ENCODE measurements around the gene SH2D3C.
A peak's percentile ranks its signal among the peaks of the same experiment; 100 is the strongest.

The SH2D3C gene

DNA sequence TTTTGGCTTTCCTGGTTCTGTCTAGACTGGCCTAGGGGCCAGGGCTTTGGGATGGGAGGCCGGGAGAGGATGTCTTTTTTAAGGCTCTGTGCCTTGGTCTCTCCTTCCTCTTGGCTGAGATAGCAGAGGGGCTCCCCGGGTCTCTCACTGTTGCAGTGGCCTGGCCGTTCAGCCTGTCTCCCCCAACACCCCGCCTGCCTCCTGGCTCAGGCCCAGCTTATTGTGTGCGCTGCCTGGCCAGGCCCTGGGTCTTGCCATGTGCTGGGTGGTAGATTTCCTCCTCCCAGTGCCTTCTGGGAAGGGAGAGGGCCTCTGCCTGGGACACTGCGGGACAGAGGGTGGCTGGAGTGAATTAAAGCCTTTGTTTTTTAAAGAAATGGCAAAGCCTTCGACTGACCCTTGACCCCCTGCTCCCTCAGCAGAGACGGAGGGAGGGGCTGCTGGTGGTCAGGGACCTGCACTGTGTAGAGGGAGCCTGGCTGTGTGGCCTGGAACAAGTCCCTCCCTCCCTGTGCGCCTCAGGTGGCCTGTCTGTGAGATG is 35.3 kb upstream of the SH2D3C start:
- no peak overlapping the region for H3K4me3 ChIP-seq (ENCODE audit: low read length)
- no peak overlapping the region for H3K9ac ChIP-seq (ENCODE audit: low read depth, low read length)
- H3K27me3 ChIP-seq (ENCODE audit: control insufficient read depth, insufficient read depth, low read length): no peaks in the 10 kb centered on the region
- H3K4me2 ChIP-seq (ENCODE audit: low read length): no peak overlapping the region
- H3K9me3 ChIP-seq (replicated peaks; ENCODE audit: low read length): no peaks in the 10 kb centered on the region
- H3K36me3 ChIP-seq (ENCODE audit: insufficient read depth, low read length): peaks cover 90% of the 10 kb centered on the region
- H3K4me1 ChIP-seq (ENCODE audit: control insufficient read depth, insufficient read depth, low read length): peaks cover 6% of the 10 kb centered on the region

DNA sequence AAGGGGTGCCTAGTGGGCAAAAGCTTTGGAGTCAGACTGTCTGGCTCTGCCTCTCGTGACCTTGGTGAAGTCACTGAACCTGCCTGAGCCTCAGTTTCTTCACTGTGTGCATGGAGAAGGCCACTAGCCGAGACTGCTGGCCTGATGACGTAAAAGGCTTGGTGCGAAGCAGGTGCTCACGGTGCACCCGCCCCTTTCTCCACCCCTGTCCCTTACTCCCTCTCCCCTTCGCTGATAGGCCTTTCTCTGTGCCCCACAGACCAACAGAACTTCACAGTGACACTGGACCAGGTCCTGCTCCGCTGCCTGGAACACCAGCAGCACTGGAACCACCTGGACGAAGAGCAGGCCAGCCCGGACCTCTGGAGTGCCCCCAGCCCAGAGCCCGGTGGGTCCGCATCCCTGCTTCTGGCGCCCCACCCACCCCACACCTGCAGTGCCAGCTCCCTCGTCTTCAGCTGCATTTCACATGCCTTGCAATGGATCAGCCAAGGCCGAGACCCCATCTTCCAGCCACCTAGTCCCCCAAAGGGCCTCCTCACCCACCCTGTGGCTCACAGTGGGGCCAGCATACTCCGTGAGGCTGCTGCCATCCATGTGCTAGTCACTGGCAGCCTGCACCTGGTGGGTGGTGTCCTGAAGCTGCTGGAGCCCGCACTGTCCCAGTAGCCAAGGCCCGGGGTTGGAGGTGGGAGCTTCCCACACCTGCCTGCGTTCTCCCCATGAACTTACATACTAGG is 34.6 kb upstream of the SH2D3C start:
- Histone ChIP-seq H3K36me3 (ENCODE audit: insufficient read depth, low read length) (peaks cover 90% of the 10 kb centered on the region), H3K27me3 (ENCODE audit: control insufficient read depth, insufficient read depth, low read length) (no peaks in the 10 kb centered on the region), H3K4me3 (ENCODE audit: low read length) (no peak overlapping the region), H3K4me2 (ENCODE audit: low read length) (no peak overlapping the region), H3K9me3 (replicated peaks; ENCODE audit: low read length) (no peaks in the 10 kb centered on the region), H3K4me1 (ENCODE audit: control insufficient read depth, insufficient read depth, low read length) (peaks cover 6% of the 10 kb centered on the region), H3K9ac (ENCODE audit: low read depth, low read length) (no peak overlapping the region)

GRCh38 chr9:127812011-127812410 is 33.5 kb upstream of the SH2D3C start:
- no peak overlapping the region for H3K4me3 ChIP-seq (ENCODE audit: low read length)
- H3K9me3 ChIP-seq (replicated peaks; ENCODE audit: low read length): no peaks in the 10 kb centered on the region
- peaks cover 90% of the 10 kb centered on the region for H3K36me3 ChIP-seq (ENCODE audit: insufficient read depth, low read length)
- peaks cover 6% of the 10 kb centered on the region for H3K4me1 ChIP-seq (ENCODE audit: control insufficient read depth, insufficient read depth, low read length)
- H3K9ac ChIP-seq (ENCODE audit: low read depth, low read length): no peak overlapping the region
- H3K4me2 ChIP-seq (ENCODE audit: low read length): no peak overlapping the region
- H3K27me3 ChIP-seq (ENCODE audit: control insufficient read depth, insufficient read depth, low read length): no peaks in the 10 kb centered on the region

DNA sequence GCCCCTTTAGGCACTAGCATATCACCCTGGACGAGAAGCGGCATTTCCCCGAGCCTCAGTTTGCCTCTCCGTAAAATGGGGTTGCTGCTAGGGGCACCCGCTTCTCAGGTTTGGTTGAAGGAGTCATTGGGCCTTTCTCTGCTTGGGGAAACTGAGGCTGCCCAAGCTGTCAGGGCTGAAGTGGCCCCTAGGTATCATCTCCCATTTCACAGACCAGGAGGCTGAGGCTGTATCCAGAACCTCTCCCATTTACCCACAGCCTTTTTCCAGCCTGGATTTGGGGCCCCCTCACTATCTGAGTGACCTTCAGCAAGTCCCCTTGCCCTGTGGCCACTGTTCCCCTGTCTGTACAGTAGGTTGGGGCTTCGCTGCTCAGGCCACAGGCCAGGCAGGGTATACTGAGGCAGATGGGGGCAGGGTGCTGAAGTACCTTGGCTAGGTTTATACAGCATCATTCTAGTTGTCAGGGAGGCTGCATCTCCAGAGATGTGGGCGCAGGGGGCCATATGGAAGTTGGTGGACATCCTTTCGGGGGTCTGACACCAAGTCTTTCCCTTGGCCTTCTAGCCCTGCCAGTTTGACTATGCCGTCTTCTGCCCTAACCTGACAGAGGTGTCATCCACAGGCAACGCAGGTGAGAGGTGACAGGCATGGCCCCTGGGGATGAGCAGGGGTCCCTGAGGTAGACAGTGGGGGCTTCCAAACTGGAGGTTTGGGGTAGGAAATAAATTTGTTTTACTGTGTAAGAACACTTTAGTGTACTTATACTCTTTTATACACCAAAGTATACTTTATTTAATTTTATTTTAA is 32.1 kb upstream of the SH2D3C start:
- Histone ChIP-seq H3K27me3 (ENCODE audit: control insufficient read depth, insufficient read depth, low read length) (no peaks in the 10 kb centered on the region), H3K4me1 (ENCODE audit: control insufficient read depth, insufficient read depth, low read length) (peaks cover 6% of the 10 kb centered on the region), H3K9me3 (replicated peaks; ENCODE audit: low read length) (no peaks in the 10 kb centered on the region), H3K4me2 (ENCODE audit: low read length) (no peak overlapping the region), H3K4me3 (ENCODE audit: low read length) (no peak overlapping the region), H3K9ac (ENCODE audit: low read depth, low read length) (no peak overlapping the region), H3K36me3 (ENCODE audit: insufficient read depth, low read length) (peaks cover 86% of the 10 kb centered on the region)

- Histone ChIP-seq H3K9me3 (replicated peaks; ENCODE audit: low read length) (no peaks in the 10 kb centered on the region), H3K9ac (ENCODE audit: low read depth, low read length) (no peak overlapping the region), H3K4me2 (ENCODE audit: low read length) (no peak overlapping the region), H3K4me3 (ENCODE audit: low read length) (no peak overlapping the region), H3K36me3 (ENCODE audit: insufficient read depth, low read length) (peaks cover 78% of the 10 kb centered on the region), H3K27me3 (ENCODE audit: control insufficient read depth, insufficient read depth, low read length) (no peaks in the 10 kb centered on the region), H3K4me1 (ENCODE audit: control insufficient read depth, insufficient read depth, low read length) (peaks cover 6% of the 10 kb centered on the region)
Observed at GRCh38 chr9:127809540-127810377, 31.3 kb upstream of the SH2D3C start.

- Histone ChIP-seq H3K4me2 (ENCODE audit: low read length) (no peak overlapping the region), H3K9ac (ENCODE audit: low read depth, low read length) (no peak overlapping the region), H3K4me1 (ENCODE audit: control insufficient read depth, insufficient read depth, low read length) (peaks cover 13% of the 10 kb centered on the region), H3K9me3 (replicated peaks; ENCODE audit: low read length) (no peaks in the 10 kb centered on the region), H3K4me3 (ENCODE audit: low read length) (no peak overlapping the region), H3K27me3 (ENCODE audit: control insufficient read depth, insufficient read depth, low read length) (no peaks in the 10 kb centered on the region), H3K36me3 (ENCODE audit: insufficient read depth, low read length) (peaks cover 78% of the 10 kb centered on the region)
Observed at GRCh38 chr9:127809002-127809539, 30.6 kb upstream of the SH2D3C start.

DNA sequence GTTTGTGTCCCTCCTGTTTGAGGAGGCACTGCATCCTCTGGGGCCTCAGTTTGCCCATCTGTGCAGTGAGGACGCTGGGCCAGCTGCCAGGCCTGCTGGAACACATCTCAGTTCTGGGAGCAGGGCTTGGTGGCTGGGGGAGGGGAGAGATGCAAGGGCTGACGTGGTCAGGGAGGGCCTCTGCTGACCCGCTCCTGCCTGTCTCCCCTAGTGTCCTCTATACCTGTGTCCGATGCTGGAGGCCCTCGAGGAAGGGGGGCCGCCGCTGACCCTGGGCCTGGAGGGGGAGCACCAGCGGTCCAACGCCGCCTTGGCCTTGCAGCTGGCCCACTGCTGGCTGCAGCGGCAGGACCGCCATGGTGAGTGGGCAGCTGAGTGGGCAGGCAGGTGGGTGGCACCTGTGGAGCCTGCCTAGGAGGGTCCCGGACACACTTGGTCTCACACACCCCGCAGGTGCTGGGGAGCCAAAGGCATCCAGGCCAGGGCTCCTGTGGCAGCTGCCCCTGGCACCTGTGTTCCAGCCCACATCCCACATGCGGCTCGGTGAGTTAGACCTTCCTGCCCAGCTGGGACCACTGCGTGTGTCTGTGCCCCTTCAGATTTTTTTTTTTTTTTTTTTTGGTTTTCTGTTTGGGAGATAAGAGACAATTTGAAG is 30.0 kb upstream of the SH2D3C start:
- Histone ChIP-seq H3K36me3 (ENCODE audit: insufficient read depth, low read length) (peaks cover 72% of the 10 kb centered on the region), H3K4me3 (ENCODE audit: low read length) (no peak overlapping the region), H3K4me1 (ENCODE audit: control insufficient read depth, insufficient read depth, low read length) (peaks cover 19% of the 10 kb centered on the region), H3K27me3 (ENCODE audit: control insufficient read depth, insufficient read depth, low read length) (no peaks in the 10 kb centered on the region), H3K4me2 (ENCODE audit: low read length) (no peak overlapping the region), H3K9me3 (replicated peaks; ENCODE audit: low read length) (no peaks in the 10 kb centered on the region), H3K9ac (ENCODE audit: low read depth, low read length) (no peak overlapping the region)

DNA sequence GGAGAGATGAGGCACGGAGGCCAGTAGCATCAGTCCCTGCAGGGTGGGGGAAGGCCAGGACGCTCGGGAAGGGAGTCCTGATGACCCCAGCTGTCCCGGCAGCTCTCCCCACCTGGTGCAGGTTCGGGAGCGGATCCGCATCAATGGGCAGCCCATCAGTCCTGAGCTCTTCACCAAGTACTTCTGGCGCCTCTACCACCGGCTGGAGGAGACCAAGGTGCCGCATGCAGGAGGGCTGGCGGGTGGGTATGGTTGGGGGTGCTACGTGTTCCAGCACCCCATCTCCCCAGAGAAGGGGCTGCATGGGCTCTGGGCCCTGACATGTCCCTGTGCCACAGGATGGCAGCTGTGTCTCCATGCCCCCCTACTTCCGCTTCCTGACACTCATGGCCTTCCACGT is 28.4 kb upstream of the SH2D3C start:
- Histone ChIP-seq H3K27me3 (ENCODE audit: control insufficient read depth, insufficient read depth, low read length) (no peaks in the 10 kb centered on the region), H3K4me1 (ENCODE audit: control insufficient read depth, insufficient read depth, low read length) (peaks cover 26% of the 10 kb centered on the region), H3K9me3 (replicated peaks; ENCODE audit: low read length) (no peaks in the 10 kb centered on the region), H3K4me2 (ENCODE audit: low read length) (no peak overlapping the region), H3K9ac (ENCODE audit: low read depth, low read length) (no peak overlapping the region), H3K36me3 (ENCODE audit: insufficient read depth, low read length) (peaks cover 56% of the 10 kb centered on the region), H3K4me3 (ENCODE audit: low read length) (no peak overlapping the region)

DNA sequence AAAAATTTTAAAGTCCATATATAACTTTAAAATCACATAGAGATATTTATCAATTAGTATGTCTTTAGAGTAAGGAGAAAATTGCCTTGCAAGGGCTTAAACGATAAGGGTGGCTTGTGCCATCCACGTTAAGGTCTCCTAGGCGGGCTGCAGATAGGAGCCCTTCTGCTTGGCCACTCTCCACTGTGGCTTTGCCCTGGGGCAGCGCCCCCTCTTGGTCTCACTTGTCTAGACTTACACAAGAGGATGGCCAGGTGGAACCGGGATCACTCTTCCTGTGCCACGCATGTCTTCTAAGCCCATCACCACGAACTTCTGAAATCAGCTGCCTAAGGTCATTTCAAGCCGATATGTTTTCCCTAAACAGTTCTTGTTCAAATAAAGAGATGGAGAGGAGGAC is 27.2 kb upstream of the SH2D3C start:
- Histone ChIP-seq H3K9ac (ENCODE audit: low read depth, low read length) (no peak overlapping the region), H3K36me3 (ENCODE audit: insufficient read depth, low read length) (peaks cover 49% of the 10 kb centered on the region), H3K4me2 (ENCODE audit: low read length) (no peak overlapping the region), H3K9me3 (replicated peaks; ENCODE audit: low read length) (no peaks in the 10 kb centered on the region), H3K4me1 (ENCODE audit: control insufficient read depth, insufficient read depth, low read length) (peaks cover 29% of the 10 kb centered on the region), H3K27me3 (ENCODE audit: control insufficient read depth, insufficient read depth, low read length) (no peaks in the 10 kb centered on the region), H3K4me3 (ENCODE audit: low read length) (no peak overlapping the region)

DNA sequence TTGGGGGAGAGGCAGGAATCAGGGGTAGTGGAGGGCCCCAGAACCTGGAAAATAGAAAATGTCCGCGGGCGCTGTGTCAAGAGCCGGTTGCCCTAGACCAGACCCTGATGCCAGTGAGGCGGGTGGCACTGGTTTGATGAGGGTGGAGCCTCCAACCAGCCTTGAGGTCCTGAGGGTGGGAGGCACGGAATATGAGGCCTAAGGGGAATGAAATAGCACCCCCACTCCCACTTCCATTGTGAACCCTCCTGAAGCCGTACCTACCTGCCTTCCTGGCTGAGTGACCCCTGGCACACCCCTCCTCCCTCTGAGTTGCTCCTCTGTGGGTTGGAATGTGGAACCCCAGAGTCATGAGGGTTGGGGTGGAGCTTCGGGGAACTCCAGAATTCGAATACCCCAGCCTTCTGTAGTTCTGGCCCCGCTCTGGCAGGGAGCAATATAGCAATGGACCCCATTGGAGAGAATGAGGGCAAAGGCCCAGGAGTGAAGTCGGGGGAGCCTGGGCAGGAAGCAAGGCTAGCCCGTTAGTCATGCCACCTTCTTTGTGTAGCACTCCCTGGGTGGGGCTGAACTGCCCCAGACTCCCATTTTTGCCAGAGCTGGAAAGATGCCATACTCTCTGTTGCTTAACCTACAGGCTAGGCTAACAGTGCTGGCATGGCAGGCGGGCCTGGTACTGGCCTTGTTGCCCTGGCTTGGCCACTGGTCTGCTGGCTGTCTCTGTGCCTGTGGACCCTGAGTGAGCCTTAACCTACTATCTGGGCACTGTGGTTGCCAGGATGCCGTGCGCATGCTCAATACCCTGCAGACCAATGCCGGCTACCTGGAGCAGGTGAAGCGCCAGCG is 25.3 kb upstream of the SH2D3C start:
- peak overlapping the region; percentile 95 for H3K4me2 ChIP-seq (ENCODE audit: low read length)
- peak overlapping the region; percentile 98 for H3K9ac ChIP-seq (ENCODE audit: low read depth, low read length)
- peak overlapping the region; percentile 84 for H3K4me3 ChIP-seq (ENCODE audit: low read length)
- peaks cover 33% of the 10 kb centered on the region for H3K36me3 ChIP-seq (ENCODE audit: insufficient read depth, low read length)
- H3K4me1 ChIP-seq (ENCODE audit: control insufficient read depth, insufficient read depth, low read length): peaks cover 23% of the 10 kb centered on the region
- H3K27me3 ChIP-seq (ENCODE audit: control insufficient read depth, insufficient read depth, low read length): no peaks in the 10 kb centered on the region
- H3K9me3 ChIP-seq (replicated peaks; ENCODE audit: low read length): no peaks in the 10 kb centered on the region
